Endothelial cell of umbilical vein (primary cell): ENCODE measurements around the gene ELL2. TPM values are rescaled to one million over a fixed set of nuclear protein-coding genes. Genes with fewer than 3 reads are reported as not detected.

Source experiments
- BruUV-seq: library from RNA; stranded (reverse); fragments of 400-500 nt; replicated peaks from 2 replicates; lab custom pipeline; 2021; lab: Mats Ljungman, UMichigan
- CTCF ChIA-PET: fragments of 300-600, 350-600 bp; sonication (Branson Sonifier 250); formaldehyde crosslinking; loops from one replicate; lab custom pipeline; 2021; ENCODE audit warnings: antibody characterized with exemption, inconsistent platforms; lab: Charles Lee
- POLR2A ChIA-PET: fragments of 300-600, 350-600 bp; sonication (Branson Sonifier 250); formaldehyde crosslinking; loops from one replicate; lab custom pipeline; 2021; ENCODE audit warnings: antibody characterized with exemption, inconsistent platforms; lab: Charles Lee
- DNase-seq: peaks from one replicate; pipeline ENCODE4 v3.0.0-alpha.2; 2011; ENCODE audit warnings: low read depth, low spot score
- FAIRE-seq: peaks from 2 replicates; lab custom pipeline; 2011; peaks lifted over from hg19 to GRCh38; lab: Jason Lieb, UNC
- H2AFZ ChIP-seq: 2 replicates; pipeline ENCODE4 v1.6.0; 2012; ENCODE audit warnings: low read depth, low read length, control low read depth, inconsistent platforms
- H3K27ac ChIP-seq: 2 replicates; pipeline ENCODE4 v1.5.1; 2011; ENCODE audit warnings: low read depth, mild to moderate bottlenecking, control low read depth, low read length, moderate library complexity; ENCODE audit not compliant: insufficient read depth
- H3K27me3 ChIP-seq, 2 experiments: 2 replicates each; pipeline versions ENCODE4 v1.6.0 to v1.6.1; 2011; ENCODE audit warnings: low read length in 2 of 2, mixed read lengths in 1 of 2; ENCODE audit not compliant: control insufficient read depth in 2 of 2, insufficient read depth in 2 of 2
- H3K36me3 ChIP-seq, 2 experiments: 2 replicates in 1 of 2; 3 replicates in 1 of 2; pipeline ENCODE4 v1.5.1; 2011; ENCODE audit warnings: low read length in 2 of 2, mild to moderate bottlenecking in 1 of 2, moderate library complexity in 1 of 2; ENCODE audit not compliant: control insufficient read depth in 2 of 2, insufficient read depth in 2 of 2; ENCODE audit errors: extremely low read depth in 1 of 2
- H3K4me1 ChIP-seq: 3 replicates; pipeline ENCODE4 v1.5.1; 2011; ENCODE audit warnings: mild to moderate bottlenecking, low read length; ENCODE audit not compliant: control insufficient read depth, insufficient read depth; ENCODE audit errors: extremely low read depth
- H3K4me2 ChIP-seq: 2 replicates; pipeline ENCODE4 v1.6.1; 2011; ENCODE audit warnings: low read length, control low read depth, mixed read lengths; ENCODE audit not compliant: insufficient read depth
- H3K4me3 ChIP-seq, 3 experiments: fragments of 200-600 bp in 1 of 3; sonication (generic), shearing (Covaris generic) in 1 of 3; replicated peaks in 1 of 3; 2 replicates each; pipeline ENCODE4 v1.5.1; 2011 to 2016; ENCODE audit warnings: control low read depth in 3 of 3, low read length in 3 of 3, mild to moderate bottlenecking in 2 of 3, inconsistent platforms in 1 of 3, low read depth in 1 of 3, moderate library complexity in 1 of 3; ENCODE audit not compliant: insufficient read depth in 1 of 3
- H3K79me2 ChIP-seq: 2 replicates; pipeline ENCODE4 v1.6.0; 2012; ENCODE audit warnings: low read length, inconsistent platforms; ENCODE audit not compliant: control insufficient read depth, insufficient read depth
- H3K9ac ChIP-seq: replicated peaks from 2 replicates; pipeline ENCODE3; 2011; ENCODE audit warnings: low read length, control low read depth; ENCODE audit not compliant: insufficient read depth; ENCODE audit errors: extremely low read depth
- H3K9me1 ChIP-seq: replicated peaks from 3 replicates; pipeline ENCODE4 v1.6.0; 2011; ENCODE audit warnings: mild to moderate bottlenecking, low read length; ENCODE audit not compliant: control insufficient read depth, insufficient read depth; ENCODE audit errors: extremely low read depth
- H3K9me3 ChIP-seq: replicated peaks from 2 replicates; pipeline ENCODE4 v1.5.1; 2012; ENCODE audit warnings: low read length, inconsistent platforms; ENCODE audit not compliant: control insufficient read depth, insufficient read depth
- H4K20me1 ChIP-seq: replicated peaks from 2 replicates; pipeline ENCODE3; 2011; ENCODE audit warnings: mild to moderate bottlenecking, low read length; ENCODE audit not compliant: control insufficient read depth, insufficient read depth; ENCODE audit errors: extremely low read depth
- CTCF ChIP-seq, 2 donors: IDR thresholded peaks; 1 replicate in 1 of 2; 2 replicates in 1 of 2; pipeline ENCODE4 v1.5.1; 2011; ENCODE audit warnings: low read length in 2 of 2, mild to moderate bottlenecking in 2 of 2, moderate library complexity in 2 of 2, control low read depth in 1 of 2, inconsistent platforms in 1 of 2, low read depth in 1 of 2; ENCODE audit not compliant: insufficient read depth in 1 of 2; ENCODE audit errors: extremely low read depth in 1 of 2
- EZH2 ChIP-seq: IDR thresholded peaks from 2 replicates; pipeline ENCODE4 v1.6.1; 2012; ENCODE audit warnings: borderline replicate concordance, low read depth, mild to moderate bottlenecking, moderate library complexity, low read length, inconsistent platforms; ENCODE audit not compliant: severe bottlenecking
- FOS ChIP-seq: IDR thresholded peaks from 2 replicates; pipeline ENCODE4 v1.6.1; 2011; ENCODE audit warnings: mild to moderate bottlenecking, low read length, moderate library complexity, borderline replicate concordance; ENCODE audit not compliant: insufficient read depth
- GATA2 ChIP-seq: IDR thresholded peaks from 2 replicates; pipeline ENCODE4 v1.7.0; 2011; ENCODE audit warnings: low read depth, mild to moderate bottlenecking, moderate library complexity, mixed read lengths, low read length; ENCODE audit not compliant: insufficient read length, insufficient read depth
- JUN ChIP-seq: IDR thresholded peaks from 2 replicates; pipeline ENCODE4 v1.6.1; 2011; ENCODE audit warnings: borderline replicate concordance, low read depth; ENCODE audit not compliant: insufficient read length, insufficient read depth
- MYC ChIP-seq: IDR thresholded peaks from one replicate; pipeline ENCODE4 v1.6.1; 2011; ENCODE audit warnings: mild to moderate bottlenecking, low read depth, low read length
- POLR2A ChIP-seq: IDR thresholded peaks from 2 replicates; pipeline ENCODE4 v1.6.1; 2012; ENCODE audit warnings: low read depth, mild to moderate bottlenecking, control low read depth, low read length
- POLR2AphosphoS5 ChIP-seq: IDR thresholded peaks from 2 replicates; pipeline ENCODE4 v1.6.1; 2012; ENCODE audit warnings: low read depth, mild to moderate bottlenecking, control low read depth, low read length, moderate library complexity; ENCODE audit not compliant: insufficient read depth
- dilution Hi-C: fragments of 300-500 bp; cut with MboI; formaldehyde crosslinking; loops from one replicate; pipeline ENCODE4 v1.15.0; 2019; ENCODE audit warnings: low sequenced_read_pairs; ENCODE audit not compliant: extremely low pct_ligation_motif_present
- intact Hi-C: fragments of 100-400 bp; cut with micrococcal nuclease; formaldehyde crosslinking; loops from one replicate; pipeline ENCODE4 v1.10.0; 2022
- polyA plus RNA-seq, 4 experiments: library from polyadenylated mRNA; depleted of rRNA in 3 of 4; stranded (reverse) in 3 of 4; unstranded in 1 of 4; fragments of >200 nt; gene quantifications; 2 replicates each; pipeline versions ENCODE4 v1.2.1 to v1.2.3, GENCODE V29; 2011 to 2012; ENCODE audit warnings: missing spikeins in 1 of 4
- total RNA-seq: library from RNA; stranded (reverse); gene quantifications from 2 replicates; pipeline ENCODE4 v1.2.3, GENCODE V29; 2021
- TF ChIP-seq, protein P1 (sequence below): IDR thresholded peaks from 2 replicates; pipeline ENCODE4 v1.6.1; 2011; ENCODE audit not compliant: insufficient read depth, insufficient read length

ELL2 gene
- total and polyA plus RNA-seq, 2 donors (not counting 3 experiments of a cell fraction or from before 2014, with no cell fraction given), result 6.8 to 26.0 TPM

DNA sequence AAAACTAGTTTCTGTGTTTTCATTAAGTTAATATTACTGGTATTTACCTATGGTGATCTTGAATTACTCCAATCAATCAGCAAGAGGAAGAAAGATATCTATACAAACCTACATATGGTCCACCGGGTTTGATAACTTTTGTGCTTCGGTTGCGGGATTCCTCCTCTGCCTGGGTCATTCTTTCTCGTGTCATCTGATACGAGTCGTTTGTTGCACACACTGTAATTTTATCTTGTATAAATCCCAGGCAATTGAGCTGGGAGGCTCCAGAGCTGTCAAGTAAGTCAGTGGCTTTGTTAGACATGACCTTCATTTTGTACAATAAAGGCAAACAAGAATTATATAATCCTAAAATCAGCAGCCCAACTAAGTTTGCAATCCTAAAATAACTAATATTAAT, 48.0 kb downstream of the ELL2 start:
- Histone ChIP-seq H4K20me1 (no peaks in the 10 kb centered on the region), H3K27me3 (no peaks in the 10 kb centered on the region), H3K27ac (no peak overlapping the region), H3K4me1 (no peaks in the 10 kb centered on the region), H3K9ac (no peak overlapping the region), H3K9me3 (no peaks in the 10 kb centered on the region), H2AFZ (no peak overlapping the region), H3K4me2 (no peak overlapping the region), H3K9me1 (no peaks in the 10 kb centered on the region), H3K4me3 (no peak overlapping the region), H3K36me3 (no peaks in the 10 kb centered on the region), H3K79me2 (peaks cover 2% of the 10 kb centered on the region)
- ChIA-PET POLR2A (no interaction called here), CTCF (interaction anchor here (0.7 to 1.5 kb wide), 2 partner anchors 18 to 30 kb away, joined by 3 read pairs; no protein-coding TSS in a partner anchor)
- FAIRE-seq, result no peak
- DNase-seq, result no peak
- intact Hi-C loops (no loop called here), dilution Hi-C loops (no loop called here)
- TF ChIP-seq JUN (no peak), POLR2A (no peak), MYC (no peak), POLR2AphosphoS5 (no peak), EZH2 (no peak), GATA2 (no peak), FOS (no peak), CTCF (IDR thresholded peaks at IDR 0.05; ENCODE audit: extremely low read depth in 1 of 2, insufficient read depth in 1 of 2, low read depth in 1 of 2, low read length in 2 of 2) (no peak)
- TF ChIP-seq, protein P1, sequence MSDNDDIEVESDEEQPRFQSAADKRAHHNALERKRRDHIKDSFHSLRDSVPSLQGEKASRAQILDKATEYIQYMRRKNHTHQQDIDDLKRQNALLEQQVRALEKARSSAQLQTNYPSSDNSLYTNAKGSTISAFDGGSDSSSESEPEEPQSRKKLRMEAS, result no peak
- no TSS peak for BruUV-seq
